Endothelial cell of umbilical vein (primary cell): ENCODE data around the gene SNX4. TPM values are rescaled to one million over a fixed set of nuclear protein-coding genes. Genes with fewer than 3 reads are reported as not detected.

ENCODE experiments used
- BruUV-seq: library from RNA; stranded (reverse); fragments of 400-500 nt; replicated peaks from 2 replicates; lab custom pipeline; 2021; lab: Mats Ljungman, UMichigan
- CTCF ChIA-PET: fragments of 300-600, 350-600 bp; sonication (Branson Sonifier 250); formaldehyde crosslinking; loops from one replicate; lab custom pipeline; 2021; ENCODE audit warnings: antibody characterized with exemption, inconsistent platforms; lab: Charles Lee
- POLR2A ChIA-PET: fragments of 300-600, 350-600 bp; sonication (Branson Sonifier 250); formaldehyde crosslinking; loops from one replicate; lab custom pipeline; 2021; ENCODE audit warnings: antibody characterized with exemption, inconsistent platforms; lab: Charles Lee
- DNase-seq: peaks from one replicate; pipeline ENCODE4 v3.0.0-alpha.2; 2011; ENCODE audit warnings: low read depth, low spot score
- FAIRE-seq: peaks from 2 replicates; lab custom pipeline; 2011; peaks lifted over from hg19 to GRCh38; lab: Jason Lieb, UNC
- H2AFZ ChIP-seq: 2 replicates; pipeline ENCODE4 v1.6.0; 2012; ENCODE audit warnings: low read depth, low read length, control low read depth, inconsistent platforms
- H3K27ac ChIP-seq: 2 replicates; pipeline ENCODE4 v1.5.1; 2011; ENCODE audit warnings: low read depth, mild to moderate bottlenecking, control low read depth, low read length, moderate library complexity; ENCODE audit not compliant: insufficient read depth
- H3K27me3 ChIP-seq, 2 experiments: 2 replicates each; pipeline versions ENCODE4 v1.6.0 to v1.6.1; 2011; ENCODE audit warnings: low read length in 2 of 2, mixed read lengths in 1 of 2; ENCODE audit not compliant: control insufficient read depth in 2 of 2, insufficient read depth in 2 of 2
- H3K36me3 ChIP-seq, 2 experiments: 2 replicates in 1 of 2; 3 replicates in 1 of 2; pipeline ENCODE4 v1.5.1; 2011; ENCODE audit warnings: low read length in 2 of 2, mild to moderate bottlenecking in 1 of 2, moderate library complexity in 1 of 2; ENCODE audit not compliant: control insufficient read depth in 2 of 2, insufficient read depth in 2 of 2; ENCODE audit errors: extremely low read depth in 1 of 2
- H3K4me1 ChIP-seq: 3 replicates; pipeline ENCODE4 v1.5.1; 2011; ENCODE audit warnings: mild to moderate bottlenecking, low read length; ENCODE audit not compliant: control insufficient read depth, insufficient read depth; ENCODE audit errors: extremely low read depth
- H3K4me2 ChIP-seq: 2 replicates; pipeline ENCODE4 v1.6.1; 2011; ENCODE audit warnings: low read length, control low read depth, mixed read lengths; ENCODE audit not compliant: insufficient read depth
- H3K4me3 ChIP-seq, 3 experiments: fragments of 200-600 bp in 1 of 3; sonication (generic), shearing (Covaris generic) in 1 of 3; replicated peaks in 1 of 3; 2 replicates each; pipeline ENCODE4 v1.5.1; 2011 to 2016; ENCODE audit warnings: control low read depth in 3 of 3, low read length in 3 of 3, mild to moderate bottlenecking in 2 of 3, inconsistent platforms in 1 of 3, low read depth in 1 of 3, moderate library complexity in 1 of 3; ENCODE audit not compliant: insufficient read depth in 1 of 3
- H3K79me2 ChIP-seq: 2 replicates; pipeline ENCODE4 v1.6.0; 2012; ENCODE audit warnings: low read length, inconsistent platforms; ENCODE audit not compliant: control insufficient read depth, insufficient read depth
- H3K9ac ChIP-seq: replicated peaks from 2 replicates; pipeline ENCODE3; 2011; ENCODE audit warnings: low read length, control low read depth; ENCODE audit not compliant: insufficient read depth; ENCODE audit errors: extremely low read depth
- H3K9me1 ChIP-seq: replicated peaks from 3 replicates; pipeline ENCODE4 v1.6.0; 2011; ENCODE audit warnings: mild to moderate bottlenecking, low read length; ENCODE audit not compliant: control insufficient read depth, insufficient read depth; ENCODE audit errors: extremely low read depth
- H3K9me3 ChIP-seq: replicated peaks from 2 replicates; pipeline ENCODE4 v1.5.1; 2012; ENCODE audit warnings: low read length, inconsistent platforms; ENCODE audit not compliant: control insufficient read depth, insufficient read depth
- H4K20me1 ChIP-seq: replicated peaks from 2 replicates; pipeline ENCODE3; 2011; ENCODE audit warnings: mild to moderate bottlenecking, low read length; ENCODE audit not compliant: control insufficient read depth, insufficient read depth; ENCODE audit errors: extremely low read depth
- EZH2 ChIP-seq: IDR thresholded peaks from 2 replicates; pipeline ENCODE4 v1.6.1; 2012; ENCODE audit warnings: borderline replicate concordance, low read depth, mild to moderate bottlenecking, moderate library complexity, low read length, inconsistent platforms; ENCODE audit not compliant: severe bottlenecking
- FOS ChIP-seq: IDR thresholded peaks from 2 replicates; pipeline ENCODE4 v1.6.1; 2011; ENCODE audit warnings: mild to moderate bottlenecking, low read length, moderate library complexity, borderline replicate concordance; ENCODE audit not compliant: insufficient read depth
- GATA2 ChIP-seq: IDR thresholded peaks from 2 replicates; pipeline ENCODE4 v1.7.0; 2011; ENCODE audit warnings: low read depth, mild to moderate bottlenecking, moderate library complexity, mixed read lengths, low read length; ENCODE audit not compliant: insufficient read length, insufficient read depth
- JUN ChIP-seq: IDR thresholded peaks from 2 replicates; pipeline ENCODE4 v1.6.1; 2011; ENCODE audit warnings: borderline replicate concordance, low read depth; ENCODE audit not compliant: insufficient read length, insufficient read depth
- MYC ChIP-seq: IDR thresholded peaks from one replicate; pipeline ENCODE4 v1.6.1; 2011; ENCODE audit warnings: mild to moderate bottlenecking, low read depth, low read length
- POLR2A ChIP-seq: IDR thresholded peaks from 2 replicates; pipeline ENCODE4 v1.6.1; 2012; ENCODE audit warnings: low read depth, mild to moderate bottlenecking, control low read depth, low read length
- POLR2AphosphoS5 ChIP-seq: IDR thresholded peaks from 2 replicates; pipeline ENCODE4 v1.6.1; 2012; ENCODE audit warnings: low read depth, mild to moderate bottlenecking, control low read depth, low read length, moderate library complexity; ENCODE audit not compliant: insufficient read depth
- dilution Hi-C: fragments of 300-500 bp; cut with MboI; formaldehyde crosslinking; loops from one replicate; pipeline ENCODE4 v1.15.0; 2019; ENCODE audit warnings: low sequenced_read_pairs; ENCODE audit not compliant: extremely low pct_ligation_motif_present
- intact Hi-C: fragments of 100-400 bp; cut with micrococcal nuclease; formaldehyde crosslinking; loops from one replicate; pipeline ENCODE4 v1.10.0; 2022
- polyA plus RNA-seq, 4 experiments: library from polyadenylated mRNA; depleted of rRNA in 3 of 4; stranded (reverse) in 3 of 4; unstranded in 1 of 4; fragments of >200 nt; gene quantifications; 2 replicates each; pipeline versions ENCODE4 v1.2.1 to v1.2.3, GENCODE V29; 2011 to 2012; ENCODE audit warnings: missing spikeins in 1 of 4
- total RNA-seq: library from RNA; stranded (reverse); gene quantifications from 2 replicates; pipeline ENCODE4 v1.2.3, GENCODE V29; 2021
- TF ChIP-seq, protein P1 (sequence below): IDR thresholded peaks from 2 replicates; pipeline ENCODE4 v1.6.1; 2011; ENCODE audit not compliant: insufficient read depth, insufficient read length
- TF ChIP-seq, protein P2 (sequence below), 2 donors: IDR thresholded peaks; 1 replicate in 1 of 2; 2 replicates in 1 of 2; pipeline ENCODE4 v1.5.1; 2011; ENCODE audit warnings: low read length in 2 of 2, mild to moderate bottlenecking in 2 of 2, moderate library complexity in 2 of 2, control low read depth in 1 of 2, inconsistent platforms in 1 of 2, low read depth in 1 of 2; ENCODE audit not compliant: insufficient read depth in 1 of 2; ENCODE audit errors: extremely low read depth in 1 of 2

The SNX4 gene
- total and polyA plus RNA-seq, 2 donors (not counting 3 experiments of a cell fraction or from before 2014, with no cell fraction given) = 7.5 to 39.2 TPM

DNA sequence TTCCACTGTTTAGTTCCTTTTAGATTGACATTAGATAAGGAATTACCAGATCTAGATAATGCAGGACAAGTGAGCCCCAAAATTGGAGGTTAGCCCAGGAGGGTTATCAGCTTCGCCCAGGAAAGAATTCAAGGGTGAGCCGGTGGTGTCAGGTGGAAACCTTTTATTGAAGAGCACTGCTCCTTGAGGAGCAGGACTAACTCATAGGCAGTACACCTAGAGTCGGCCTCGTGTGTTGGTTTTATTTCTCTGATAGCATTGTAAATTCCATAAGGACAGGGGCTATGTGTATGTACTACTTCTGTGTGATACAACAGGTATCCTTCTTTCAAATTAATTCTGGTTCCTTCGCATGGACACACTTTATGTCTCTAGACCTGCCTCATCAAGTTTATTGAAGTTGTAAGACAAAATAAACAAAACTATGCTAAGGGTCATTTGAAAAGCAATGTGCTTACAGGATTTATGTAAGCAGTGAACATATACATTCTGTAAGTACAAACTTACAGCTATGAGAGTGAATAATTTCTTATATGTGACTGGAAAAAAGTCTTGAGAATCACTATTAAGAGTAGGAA, 57.2 kb downstream of the SNX4 start:
- FAIRE-seq (no peak), DNase-seq (no peak)
- intact Hi-C loops (no loop called here), dilution Hi-C loops (no loop called here)
- no peak overlapping the region for H3K27ac ChIP-seq
- H3K9ac ChIP-seq = no peak overlapping the region
- H3K4me3 ChIP-seq = no peak overlapping the region
- peaks cover 0 to 4% of the 10 kb centered on the region in 2 experiments for H3K36me3 ChIP-seq
- no peaks in the 10 kb centered on the region for H4K20me1 ChIP-seq
- no peak overlapping the region for H2AFZ ChIP-seq
- TF ChIP-seq, protein P1, sequence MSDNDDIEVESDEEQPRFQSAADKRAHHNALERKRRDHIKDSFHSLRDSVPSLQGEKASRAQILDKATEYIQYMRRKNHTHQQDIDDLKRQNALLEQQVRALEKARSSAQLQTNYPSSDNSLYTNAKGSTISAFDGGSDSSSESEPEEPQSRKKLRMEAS = no peak
- TF ChIP-seq JUN = no peak
- TF ChIP-seq POLR2AphosphoS5 = no peak
- TF ChIP-seq, protein P2, sequence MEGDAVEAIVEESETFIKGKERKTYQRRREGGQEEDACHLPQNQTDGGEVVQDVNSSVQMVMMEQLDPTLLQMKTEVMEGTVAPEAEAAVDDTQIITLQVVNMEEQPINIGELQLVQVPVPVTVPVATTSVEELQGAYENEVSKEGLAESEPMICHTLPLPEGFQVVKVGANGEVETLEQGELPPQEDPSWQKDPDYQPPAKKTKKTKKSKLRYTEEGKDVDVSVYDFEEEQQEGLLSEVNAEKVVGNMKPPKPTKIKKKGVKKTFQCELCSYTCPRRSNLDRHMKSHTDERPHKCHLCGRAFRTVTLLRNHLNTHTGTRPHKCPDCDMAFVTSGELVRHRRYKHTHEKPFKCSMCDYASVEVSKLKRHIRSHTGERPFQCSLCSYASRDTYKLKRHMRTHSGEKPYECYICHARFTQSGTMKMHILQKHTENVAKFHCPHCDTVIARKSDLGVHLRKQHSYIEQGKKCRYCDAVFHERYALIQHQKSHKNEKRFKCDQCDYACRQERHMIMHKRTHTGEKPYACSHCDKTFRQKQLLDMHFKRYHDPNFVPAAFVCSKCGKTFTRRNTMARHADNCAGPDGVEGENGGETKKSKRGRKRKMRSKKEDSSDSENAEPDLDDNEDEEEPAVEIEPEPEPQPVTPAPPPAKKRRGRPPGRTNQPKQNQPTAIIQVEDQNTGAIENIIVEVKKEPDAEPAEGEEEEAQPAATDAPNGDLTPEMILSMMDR (IDR thresholded peaks at IDR 0.05; ENCODE audit: extremely low read depth in 1 of 2, insufficient read depth in 1 of 2, low read depth in 1 of 2, low read length in 2 of 2) = no peak
- TF ChIP-seq GATA2 = no peak
- no peak for TF ChIP-seq POLR2A
- no peak for TF ChIP-seq MYC
- TF ChIP-seq EZH2 = no peak
- TF ChIP-seq FOS = no peak
- ChIA-PET CTCF (interaction anchor here (1.1 kb wide), 1 partner anchor 78 kb away, joined by 3 read pairs; no protein-coding TSS in a partner anchor), POLR2A (no interaction called here)
- no peaks in the 10 kb centered on the region for H3K27me3 ChIP-seq
- no peak overlapping the region for H3K4me2 ChIP-seq
- BruUV-seq = no TSS peak
- H3K4me1 ChIP-seq = no peaks in the 10 kb centered on the region
- H3K9me1 ChIP-seq = no peaks in the 10 kb centered on the region
- H3K79me2 ChIP-seq = no peaks in the 10 kb centered on the region
- no peaks in the 10 kb centered on the region for H3K9me3 ChIP-seq
